Keratinocyte (primary cell): ENCODE data around the gene RPP30.

Source experiments
- EZH2 ChIP-seq: IDR thresholded peaks from one replicate; pipeline ENCODE4 v1.6.1; 2012; ENCODE audit warnings: inconsistent platforms, mild to moderate bottlenecking, low read length, moderate library complexity
- TF ChIP-seq, protein P1 (sequence below), 3 experiments: IDR thresholded peaks in 1 of 3; conservative IDR thresholded peaks in 1 of 3; optimal IDR thresholded peaks in 1 of 3; 2 replicates in 2 of 3; 3 replicates in 1 of 3; pipeline versions ENCODE3 to v1.5.1; 2011; ENCODE audit warnings: low read length in 3 of 3, mild to moderate bottlenecking in 3 of 3, moderate library complexity in 2 of 3, control low read depth in 1 of 3, inconsistent platforms in 1 of 3; ENCODE audit not compliant: insufficient read depth in 2 of 3; ENCODE audit errors: extremely low read depth in 1 of 3

DNA sequence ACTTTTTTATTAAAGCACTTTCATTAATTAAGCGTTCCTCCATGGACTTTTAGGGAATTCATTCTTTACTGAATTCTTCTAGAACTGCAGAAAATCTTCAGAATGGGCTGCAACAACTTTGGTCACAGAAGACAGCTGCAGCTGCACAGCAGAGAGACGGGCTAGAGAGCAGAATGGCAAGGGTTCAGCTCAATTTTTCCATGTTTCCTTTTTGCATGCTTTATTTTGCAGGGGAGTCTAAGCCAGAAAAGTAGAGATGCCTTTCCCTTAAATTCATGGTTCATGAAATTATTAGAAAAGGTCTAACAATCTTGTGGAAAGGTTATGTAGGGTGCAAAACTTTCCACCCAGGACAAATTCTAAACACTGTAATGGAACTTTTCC, 64.5 kb downstream of the RPP30 start:
- TF ChIP-seq, protein P1, sequence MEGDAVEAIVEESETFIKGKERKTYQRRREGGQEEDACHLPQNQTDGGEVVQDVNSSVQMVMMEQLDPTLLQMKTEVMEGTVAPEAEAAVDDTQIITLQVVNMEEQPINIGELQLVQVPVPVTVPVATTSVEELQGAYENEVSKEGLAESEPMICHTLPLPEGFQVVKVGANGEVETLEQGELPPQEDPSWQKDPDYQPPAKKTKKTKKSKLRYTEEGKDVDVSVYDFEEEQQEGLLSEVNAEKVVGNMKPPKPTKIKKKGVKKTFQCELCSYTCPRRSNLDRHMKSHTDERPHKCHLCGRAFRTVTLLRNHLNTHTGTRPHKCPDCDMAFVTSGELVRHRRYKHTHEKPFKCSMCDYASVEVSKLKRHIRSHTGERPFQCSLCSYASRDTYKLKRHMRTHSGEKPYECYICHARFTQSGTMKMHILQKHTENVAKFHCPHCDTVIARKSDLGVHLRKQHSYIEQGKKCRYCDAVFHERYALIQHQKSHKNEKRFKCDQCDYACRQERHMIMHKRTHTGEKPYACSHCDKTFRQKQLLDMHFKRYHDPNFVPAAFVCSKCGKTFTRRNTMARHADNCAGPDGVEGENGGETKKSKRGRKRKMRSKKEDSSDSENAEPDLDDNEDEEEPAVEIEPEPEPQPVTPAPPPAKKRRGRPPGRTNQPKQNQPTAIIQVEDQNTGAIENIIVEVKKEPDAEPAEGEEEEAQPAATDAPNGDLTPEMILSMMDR (optimal IDR thresholded peaks at IDR 0.05 in 1 of 3, IDR thresholded peaks at IDR 0.05 in 1 of 3, conservative IDR thresholded peaks at IDR 0.05 in 1 of 3; ENCODE audit: extremely low read depth in 1 of 3, insufficient read depth in 2 of 3, low read length in 3 of 3): no peak
- TF ChIP-seq EZH2: no peak
